Hypothalamus (tissue), 51 donors: ENCODE results near the gene CBFB.
"Not testable (repeated sequence)": the region's sequence is repeated elsewhere in the genome, so short reads cannot be mapped to it uniquely, and the experiment has no call there.

ENCODE experiments used
- DNase-seq, 51 donors: peaks; one replicate each; lab custom pipeline; 2025; lab: John Stamatoyannopoulos, UW

Gene CBFB

DNA sequence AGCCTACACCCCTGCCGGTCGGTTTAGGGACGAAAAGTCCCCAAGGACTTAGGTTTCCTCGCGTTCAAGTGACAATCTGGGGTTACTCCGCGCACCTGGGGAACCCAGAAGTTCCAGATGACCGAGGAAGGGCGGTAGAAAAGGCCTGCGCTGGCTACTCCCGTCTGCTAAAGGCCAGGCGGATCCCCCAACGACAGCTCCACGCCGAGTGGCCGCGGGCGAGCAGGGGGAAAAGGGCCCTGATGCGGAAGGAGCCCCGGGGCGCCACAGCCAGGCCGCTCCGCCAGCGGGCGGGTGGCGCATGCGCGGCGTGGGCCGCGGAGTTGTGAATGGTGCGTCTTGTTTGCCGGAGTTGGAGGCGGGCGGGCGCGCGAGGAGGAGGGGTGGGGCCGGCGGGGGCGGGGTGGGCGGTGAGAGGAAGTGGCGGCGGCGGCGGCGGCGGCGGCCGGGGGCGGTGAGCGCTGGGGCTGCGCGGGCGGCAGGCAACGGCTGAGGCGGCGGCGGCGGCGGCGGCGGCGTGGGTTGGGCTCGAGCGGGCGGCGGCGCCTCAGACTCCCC, at the start of gene CBFB:
TSS of gene CBFB (plus strand) at position 454 of the 558 bp plus-strand sequence. CDS start 259 bp downstream, outside the sequence.
- peak; percentile 62 to 94 (median 85) for DNase-seq

DNA sequence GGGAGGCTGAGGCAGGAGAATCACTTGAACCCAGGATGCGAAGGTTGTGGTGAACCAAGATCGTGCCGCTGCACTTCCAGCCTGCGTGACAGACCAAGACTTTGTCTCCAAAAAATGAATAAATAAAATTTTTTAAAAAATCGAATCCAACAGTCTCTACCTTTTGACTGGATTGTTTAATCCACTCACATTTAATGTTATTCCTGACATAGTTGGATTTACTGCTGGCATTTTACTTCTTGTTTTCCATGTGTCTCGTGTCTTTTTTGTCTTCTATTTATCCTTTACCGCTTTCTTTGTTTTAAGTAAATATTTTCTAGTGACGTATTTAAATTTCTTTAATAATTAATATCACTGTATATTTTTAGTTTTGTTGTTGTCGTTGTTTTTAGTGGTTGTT, 45.9 kb upstream of the CBFB start:
- DNase-seq = no peak

DNA sequence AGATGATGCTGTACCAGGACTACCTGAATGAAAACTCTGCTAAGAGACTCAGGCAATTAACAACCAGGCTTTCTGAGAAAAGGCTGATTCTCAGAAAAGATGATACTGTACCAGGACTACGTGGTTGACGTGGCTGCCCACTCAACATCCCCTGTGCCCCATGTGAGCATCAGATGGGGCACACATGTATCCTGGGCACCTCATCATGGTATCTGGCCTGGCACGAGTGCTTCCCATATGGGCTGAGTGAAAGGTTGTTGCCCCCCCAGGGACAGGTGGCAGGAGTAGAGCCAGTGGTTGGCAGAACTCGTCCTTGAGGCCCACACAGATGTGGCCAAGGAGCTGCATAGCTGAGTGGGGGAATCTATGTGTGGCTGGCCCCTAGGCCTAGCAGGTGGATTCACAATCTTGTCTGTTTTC, 44.0 kb upstream of the CBFB start:
- DNase-seq = no peak

DNA sequence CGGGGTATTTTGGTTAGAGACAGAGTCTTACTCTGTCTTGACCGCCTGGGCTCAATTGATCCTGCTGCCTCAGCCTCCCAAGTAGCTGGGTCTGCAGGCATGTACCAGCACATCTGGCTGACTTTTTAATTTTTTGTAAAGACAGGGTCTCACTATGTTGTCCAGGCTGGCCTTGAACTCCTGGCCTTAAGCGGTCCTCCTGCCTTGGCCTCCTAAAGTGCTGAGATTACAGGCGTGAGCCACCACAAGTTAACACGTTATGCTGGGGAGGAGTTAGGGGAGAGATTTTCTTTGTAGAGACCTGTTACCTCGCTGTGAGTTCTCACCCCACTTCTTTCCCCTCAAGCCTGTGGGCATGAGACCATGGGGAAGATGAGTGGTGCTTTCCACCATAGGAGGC, 42.4 kb upstream of the CBFB start:
- DNase-seq = no peak

DNA sequence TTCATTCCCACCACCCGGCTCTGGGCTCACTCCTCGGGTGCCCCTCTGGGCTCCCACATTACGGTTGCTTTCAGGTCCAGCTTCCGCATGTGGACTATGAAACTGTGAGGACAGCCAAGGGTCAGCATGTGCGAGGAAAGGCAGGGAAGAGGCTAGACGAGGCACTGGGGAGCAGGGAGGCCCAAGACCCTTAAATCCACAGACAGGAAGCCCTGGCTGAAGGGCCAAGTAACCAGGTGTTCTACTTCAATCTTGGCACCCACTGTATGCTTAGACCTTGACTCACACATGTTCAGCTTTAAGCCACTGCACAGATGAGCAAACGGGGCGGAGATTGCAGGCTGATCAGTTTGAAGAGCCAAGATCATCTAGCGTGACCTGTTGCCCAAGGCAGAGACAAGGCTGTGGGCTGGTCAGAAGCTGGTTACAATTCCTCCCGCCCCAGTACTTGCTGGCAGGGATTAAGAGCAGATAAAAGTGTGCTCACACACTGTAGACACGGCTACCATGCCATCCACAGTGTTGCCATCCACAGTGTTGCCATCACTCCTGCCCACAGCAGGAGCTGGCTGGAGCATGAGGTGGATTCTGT, 40.7 kb upstream of the CBFB start, which contains the start of gene CES4A:
TSS of gene CES4A (plus strand) at position 393 of the 592 bp plus-strand sequence. CDS start at position 577, 184 bp downstream.
- no peak for DNase-seq

DNA sequence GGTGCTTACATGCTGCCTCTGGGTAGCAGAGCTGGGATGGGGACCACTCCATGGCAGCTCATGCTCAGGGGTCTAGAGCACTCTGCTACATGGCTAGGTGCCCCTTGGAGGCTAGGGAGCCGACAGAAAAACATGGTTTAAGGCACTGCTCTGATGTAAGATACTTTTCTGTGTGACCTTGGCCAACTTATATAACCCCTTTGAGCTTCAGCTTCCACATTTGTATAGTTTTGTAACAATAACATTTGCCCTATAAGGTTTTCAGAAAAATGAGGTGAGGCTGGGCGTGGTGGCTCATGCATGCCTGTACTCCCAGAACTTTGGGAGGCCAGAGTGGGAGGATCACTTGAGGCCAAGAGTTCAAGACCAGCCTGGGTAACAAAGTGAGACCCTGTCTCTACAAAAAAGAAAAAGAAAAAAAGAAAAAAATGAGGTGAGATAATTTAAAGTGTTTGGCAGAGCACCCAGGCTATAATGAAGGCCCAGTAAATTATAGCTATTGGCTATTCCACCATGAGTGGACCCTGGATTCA, 37.3 kb upstream of the CBFB start:
- no peak for DNase-seq

DNA sequence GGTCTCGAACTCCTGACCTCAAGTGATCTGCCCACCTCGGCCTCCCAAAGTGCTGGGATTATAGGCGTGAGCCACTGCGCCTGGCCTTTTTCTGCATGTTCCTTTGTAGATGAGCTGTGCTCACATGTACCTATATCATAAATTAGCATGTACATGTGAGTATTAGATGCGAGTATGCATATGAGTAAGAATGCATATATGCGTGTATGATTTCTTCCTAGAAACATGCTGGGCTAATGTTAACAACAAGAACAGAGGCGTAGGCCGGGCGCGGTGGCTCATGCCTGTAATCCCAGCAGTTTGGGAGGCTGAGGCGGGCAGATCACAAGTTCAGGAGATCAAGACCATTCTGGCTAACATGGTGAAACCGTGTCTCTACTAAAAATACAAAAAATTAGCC, 35.4 kb upstream of the CBFB start:
- not testable (repeated sequence) for DNase-seq

DNA sequence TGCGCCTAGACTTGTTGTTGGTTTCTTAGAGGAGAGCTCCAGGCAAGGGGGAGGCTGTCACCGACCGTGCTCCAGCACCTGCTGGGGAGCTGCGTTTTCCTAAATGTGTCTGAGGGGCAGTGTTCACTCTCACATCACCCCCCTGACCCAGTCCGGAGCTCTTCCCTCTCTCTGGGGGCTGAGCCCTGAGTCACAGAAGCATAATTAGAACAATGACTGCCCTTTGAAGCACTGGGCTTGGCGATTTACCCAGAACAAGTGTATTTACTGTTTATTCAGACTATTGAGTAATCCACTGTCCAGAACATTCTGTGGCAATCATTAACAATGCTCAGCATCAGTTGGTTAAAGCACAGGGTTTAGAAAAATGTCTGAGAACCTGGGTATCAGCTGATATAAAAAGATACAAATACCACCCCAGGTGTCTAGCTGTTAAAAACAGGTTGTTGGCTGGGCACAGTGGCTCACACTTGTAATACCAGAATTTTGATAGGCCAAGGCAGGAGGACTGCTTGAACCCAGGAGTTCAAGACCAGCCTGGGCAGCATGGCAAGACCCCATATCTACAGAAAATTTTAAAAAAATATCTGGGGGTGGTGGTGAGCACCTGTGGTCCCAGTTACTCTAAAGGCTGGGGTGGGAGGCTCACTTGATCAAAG, 32.5 kb upstream of the CBFB start:
- peak in 46 of 51 donors; percentile 7 to 96 (median 66) for DNase-seq

DNA sequence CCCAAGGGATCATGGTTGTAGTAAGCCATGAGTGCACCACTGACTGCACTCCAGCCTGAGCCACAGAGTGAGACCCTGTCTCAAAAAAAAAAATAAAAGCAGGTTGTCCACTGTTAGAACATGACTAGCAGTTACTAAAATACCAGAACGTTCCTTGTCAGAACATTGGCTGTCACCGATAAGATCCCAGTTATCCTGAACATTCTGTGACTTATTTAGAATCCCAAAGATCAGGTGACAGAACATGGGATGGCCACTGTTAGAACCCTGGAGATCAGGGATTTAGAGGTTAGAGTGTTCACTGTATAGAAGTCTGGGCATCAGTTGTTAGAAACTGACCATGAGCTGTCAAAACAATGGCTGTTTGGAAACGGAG, 32.0 kb upstream of the CBFB start:
- DNase-seq = peak in 1 of 51 donors; percentile 27

DNA sequence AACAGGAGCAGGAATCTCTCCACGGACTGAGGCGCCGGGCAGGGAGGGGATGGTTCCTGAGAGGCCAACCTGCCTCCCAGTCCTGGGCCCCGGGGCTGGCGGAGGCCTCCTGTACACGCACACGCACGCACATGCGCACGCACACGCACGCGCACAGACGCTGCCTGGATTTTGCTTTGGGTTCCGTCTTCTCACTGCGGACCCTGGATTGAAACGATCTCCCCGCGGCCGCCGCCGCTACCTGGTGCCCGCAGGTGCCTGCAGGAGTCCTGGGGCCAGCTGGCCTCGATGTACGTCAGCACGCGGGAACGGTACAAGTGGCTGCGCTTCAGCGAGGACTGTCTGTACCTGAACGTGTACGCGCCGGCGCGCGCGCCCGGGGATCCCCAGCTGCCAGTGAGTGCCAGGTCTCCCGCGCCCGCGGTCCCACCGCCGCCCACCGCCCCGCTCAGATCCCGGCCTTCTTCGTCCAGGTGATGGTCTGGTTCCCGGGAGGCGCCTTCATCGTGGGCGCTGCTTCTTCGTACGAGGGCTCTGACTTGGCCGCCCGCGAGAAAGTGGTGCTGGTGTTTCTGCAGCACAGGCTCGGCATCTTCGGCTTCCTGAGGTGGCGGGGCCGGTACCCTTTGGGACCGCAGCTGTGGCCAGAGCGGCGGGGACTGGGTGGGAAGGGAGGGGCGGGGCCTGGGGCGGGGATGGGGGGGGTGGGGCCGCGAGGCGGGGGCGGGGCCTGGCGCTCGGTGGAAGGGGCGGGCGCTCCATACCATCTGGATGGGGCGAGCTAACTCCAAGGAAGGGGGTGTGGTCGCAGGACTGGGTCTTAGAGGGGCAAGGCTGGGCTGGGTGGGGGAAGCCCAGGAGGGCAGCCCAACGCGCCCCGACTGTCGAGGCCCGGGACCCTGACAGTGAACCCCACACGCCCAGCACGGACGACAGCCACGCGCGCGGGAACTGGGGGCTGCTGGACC, 28.3 kb upstream of the CBFB start:
- DNase-seq = peak in 48 of 51 donors; percentile 9 to 90 (median 62)

DNA sequence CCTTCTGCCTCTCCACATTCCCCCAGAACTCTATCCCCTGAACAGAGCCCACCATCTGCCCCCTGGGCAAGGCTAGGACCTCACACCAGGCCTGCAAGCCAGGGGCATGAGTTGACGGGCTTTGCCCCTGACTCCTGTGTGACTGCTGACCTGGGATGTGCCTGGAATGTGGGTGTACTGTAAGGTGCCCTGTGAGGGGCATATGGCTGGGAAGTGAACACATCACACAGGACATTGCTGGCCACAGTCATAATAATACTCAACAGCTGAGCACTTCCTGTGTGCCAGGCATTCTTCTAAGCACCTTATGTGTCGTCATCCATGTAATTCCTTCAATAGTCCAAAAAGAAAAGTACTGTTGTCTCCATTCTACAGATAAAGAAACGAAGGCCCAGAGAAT, 27.2 kb upstream of the CBFB start:
- no peak for DNase-seq

DNA sequence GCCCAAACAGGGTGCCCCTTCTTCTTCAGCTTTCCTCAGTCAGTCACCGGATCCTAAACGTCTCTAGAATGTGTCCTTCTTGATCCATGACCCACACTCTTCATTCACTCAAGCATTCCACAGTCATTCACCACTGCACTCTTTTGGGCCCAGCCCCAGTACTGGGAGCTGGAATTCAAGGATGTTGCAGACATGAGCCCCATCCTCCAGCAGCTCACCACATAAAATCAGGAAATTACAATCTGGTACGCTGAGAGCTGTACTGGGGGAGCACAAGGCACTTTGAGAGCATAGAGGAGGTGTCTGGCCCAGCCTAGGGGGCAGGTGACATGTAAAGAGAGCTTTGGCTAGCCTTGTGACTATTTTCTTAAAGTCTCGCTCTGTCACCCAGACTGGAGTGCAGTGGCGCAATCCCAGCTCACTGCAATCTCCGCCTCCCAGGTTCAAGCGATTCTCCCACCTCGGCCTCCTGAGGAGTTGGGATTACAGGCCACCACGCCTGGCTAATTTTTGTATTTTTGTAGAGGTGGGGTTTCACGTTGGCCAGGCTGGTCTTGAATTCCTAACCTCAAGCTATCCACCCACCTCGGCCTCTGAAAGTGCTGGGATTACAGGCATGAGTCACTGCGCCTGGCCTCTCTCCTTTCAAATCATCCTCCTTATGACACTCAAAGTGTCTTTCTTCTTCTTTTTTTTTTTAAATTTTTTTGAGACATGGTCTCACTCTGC, 21.9 kb upstream of the CBFB start:
- DNase-seq = no peak

DNA sequence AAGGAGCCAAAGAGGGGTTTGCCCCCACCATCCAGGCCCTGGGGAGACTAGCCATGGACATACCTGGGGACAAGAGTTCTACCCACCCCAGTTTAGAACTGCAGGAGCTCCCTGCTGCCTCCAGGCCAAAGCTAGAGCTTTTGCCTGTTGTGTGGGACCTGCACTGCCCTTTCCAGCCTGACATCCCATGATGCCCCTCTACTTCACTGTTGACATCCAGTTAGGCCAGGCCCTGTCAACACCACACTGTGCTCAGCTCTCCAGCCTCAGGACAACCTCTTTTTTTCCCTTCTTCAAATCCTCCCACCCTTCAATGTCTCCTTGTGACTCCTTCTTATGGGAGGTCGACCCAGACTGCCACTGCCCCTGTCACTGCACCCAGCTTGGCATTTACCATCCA, 19.8 kb upstream of the CBFB start:
- DNase-seq = no peak

DNA sequence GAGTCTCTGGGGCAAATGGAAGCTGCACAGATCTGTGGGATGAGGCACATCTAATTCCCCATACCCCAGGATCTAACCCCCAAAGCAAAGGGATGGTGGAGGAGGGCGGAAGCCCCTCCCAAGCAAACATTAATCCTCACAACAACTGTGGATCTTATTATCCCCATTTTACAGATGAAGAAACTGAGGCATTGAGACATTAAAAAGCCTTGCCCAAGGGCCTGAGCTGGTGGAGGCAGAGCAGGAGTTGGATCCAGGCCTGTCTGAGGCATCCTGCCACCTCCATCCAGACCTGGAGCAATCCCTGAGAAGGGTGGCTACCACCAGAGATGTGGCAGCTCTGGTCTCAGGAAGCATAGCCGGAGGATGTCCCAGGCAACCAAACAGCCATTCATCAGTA, 17.7 kb upstream of the CBFB start:
- DNase-seq = no peak

DNA sequence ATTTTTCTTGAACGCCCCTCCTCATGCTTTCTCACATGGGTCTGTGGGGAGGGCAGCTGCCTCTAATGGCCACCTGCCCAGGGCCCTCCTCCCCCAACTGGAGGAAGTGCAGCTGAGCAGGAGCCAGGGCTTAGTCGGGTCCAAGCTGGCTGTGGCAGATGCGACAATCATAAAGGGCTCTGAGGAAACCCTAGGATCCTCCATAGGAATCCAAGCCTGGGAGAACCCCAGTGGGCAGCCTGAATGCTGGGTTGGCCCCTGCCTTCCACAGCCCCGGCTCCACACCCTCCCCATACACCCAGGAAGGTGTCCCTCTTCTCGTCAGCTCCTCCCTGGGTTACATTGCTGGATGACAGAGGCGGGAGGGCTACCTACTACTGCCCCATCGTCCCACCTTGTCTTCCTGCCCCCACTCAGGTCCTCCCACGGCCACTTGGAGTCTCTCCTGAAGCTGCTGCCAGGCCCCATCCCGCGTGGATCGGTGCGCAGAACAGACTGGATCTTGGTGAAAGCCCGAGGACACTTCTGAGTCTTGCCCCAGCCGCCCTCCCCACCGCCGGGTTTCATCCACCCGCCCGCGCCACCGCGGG, 15.6 kb upstream of the CBFB start:
- DNase-seq = peak in 28 of 51 donors; percentile 7 to 58 (median 36)

DNA sequence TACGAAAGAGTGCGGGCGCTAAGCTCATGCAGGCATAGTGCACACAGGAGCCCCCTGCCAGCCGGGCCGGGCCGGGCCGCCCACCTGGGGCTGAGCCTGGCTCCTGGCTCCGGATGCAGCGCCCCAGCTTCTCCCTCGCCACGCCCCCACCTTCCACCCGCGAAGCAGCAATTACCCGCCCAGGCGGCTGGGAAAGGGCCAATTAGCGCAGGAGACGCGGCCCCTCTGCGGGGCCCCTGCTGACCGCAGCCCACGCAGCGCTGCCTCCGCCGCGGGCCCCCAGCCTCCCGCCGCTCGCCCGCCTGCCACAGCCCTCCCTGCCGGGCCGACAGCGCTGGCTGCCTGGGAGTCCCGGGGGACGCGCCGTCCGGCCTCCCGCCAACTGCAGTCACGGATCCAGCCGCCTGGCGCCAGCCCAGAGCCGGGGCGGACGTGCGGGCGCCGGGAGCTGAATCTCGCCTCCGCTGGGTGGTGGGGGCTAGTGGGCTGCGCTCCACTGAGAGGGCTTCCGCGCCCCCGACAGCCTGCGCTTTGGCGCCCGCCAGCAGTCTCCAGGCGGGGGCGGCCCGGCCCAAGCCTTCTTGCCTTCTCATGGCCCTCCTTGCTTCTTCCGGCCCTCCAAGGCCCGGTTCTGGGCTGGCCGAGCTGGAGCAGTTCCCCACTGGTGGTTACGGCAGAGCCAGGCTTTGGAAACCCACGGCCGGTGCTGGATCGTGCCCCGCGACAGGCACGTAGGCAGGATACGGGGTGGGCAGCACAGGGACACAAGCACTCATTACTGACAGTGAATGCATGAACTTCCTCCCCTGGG, 14.9 kb upstream of the CBFB start:
- DNase-seq = peak in 45 of 51 donors; percentile 9 to 82 (median 48)

DNA sequence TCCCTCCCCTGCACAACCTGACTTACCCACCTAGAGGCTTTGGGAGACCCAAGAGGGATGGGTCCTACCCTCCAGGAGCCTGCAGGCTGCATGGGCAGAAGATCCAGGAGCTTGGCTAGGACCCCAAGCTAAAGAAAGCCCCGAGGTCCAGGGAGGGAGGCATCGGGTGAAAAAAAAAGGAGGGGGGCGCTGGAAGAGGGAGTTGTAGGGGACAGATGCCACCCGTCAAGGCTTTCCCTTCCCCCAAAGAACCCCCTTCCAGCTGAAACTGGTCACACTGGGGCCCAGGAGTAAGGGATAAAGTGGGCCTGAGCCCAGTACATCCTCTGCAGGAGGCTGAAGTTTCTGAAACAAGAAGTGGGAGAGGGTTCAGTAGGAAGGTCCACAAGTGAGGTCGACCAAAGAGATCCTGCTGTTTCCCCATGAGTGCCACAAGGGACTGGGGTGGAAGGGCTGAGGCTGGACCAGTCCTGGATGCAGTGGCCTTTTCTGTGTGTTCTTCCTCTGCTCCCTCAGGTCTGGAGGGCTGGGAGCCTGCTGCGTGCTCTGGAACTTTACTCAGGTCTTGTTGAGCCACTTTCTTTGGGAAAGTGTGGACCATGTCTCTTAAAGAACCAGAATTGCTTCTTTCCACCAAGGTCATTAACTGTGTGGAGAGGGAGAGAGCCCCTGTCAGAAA, 14.2 kb upstream of the CBFB start:
- DNase-seq = no peak

DNA sequence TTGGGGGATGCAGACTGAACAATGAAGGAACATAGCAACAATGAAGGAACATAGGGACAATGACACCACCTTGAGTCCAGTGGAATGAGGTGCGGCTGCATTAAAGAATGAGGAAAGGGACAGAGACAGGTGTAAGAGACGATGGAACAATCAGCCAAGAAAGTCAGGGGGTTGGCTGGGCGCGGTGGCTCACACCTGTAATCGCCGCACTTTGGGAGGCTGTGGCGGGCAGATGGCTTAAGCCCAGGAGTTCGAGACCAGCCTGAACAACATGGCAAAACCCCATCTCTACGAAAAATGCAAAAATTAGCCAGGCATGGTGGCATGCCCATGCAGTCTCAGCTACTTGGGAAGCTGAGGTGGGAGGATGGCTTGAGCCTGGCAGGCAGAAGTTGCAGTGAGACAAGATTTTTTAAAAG, 13.6 kb upstream of the CBFB start:
- DNase-seq = no peak
